ENCODE results near the gene RALGPS1. TPM values are rescaled to one million over a fixed set of nuclear protein-coding genes. Genes with fewer than 3 reads are reported as not detected.

Gene RALGPS1
- total RNA-seq, 2 experiments from 2014 or later: 1.9 to 2.2 TPM

GRCh38 chr9:127154390-127155191 lies 240.0 kb downstream of the RALGPS1 start:
- no peak for ATAC-seq
- peaks cover 5% of the 10 kb centered on the region for H3K4me1 Mint-ChIP-seq (ENCODE audit: low read depth)
- no peak overlapping the region for H3K27ac Mint-ChIP-seq
- no peaks in the 10 kb centered on the region for H3K27me3 Mint-ChIP-seq
- intact Hi-C loops (cut with micrococcal nuclease): no loop called here
- no peak for TF ChIP-seq CTCF (IDR thresholded peaks at IDR 0.05)
- no peak overlapping the region for H3K4me3 Mint-ChIP-seq
- no peak for DNase-seq
- H3K36me3 Mint-ChIP-seq (ENCODE audit: low read depth): no peaks in the 10 kb centered on the region
- no peaks in the 10 kb centered on the region for H3K9me3 Mint-ChIP-seq
- POLR2A ChIA-PET: interaction anchor here (1.0 kb wide), 1 partner anchor 17 kb away, joined by 3 read pairs; no protein-coding TSS in a partner anchor
- CTCF ChIA-PET: no interaction called here

DNA sequence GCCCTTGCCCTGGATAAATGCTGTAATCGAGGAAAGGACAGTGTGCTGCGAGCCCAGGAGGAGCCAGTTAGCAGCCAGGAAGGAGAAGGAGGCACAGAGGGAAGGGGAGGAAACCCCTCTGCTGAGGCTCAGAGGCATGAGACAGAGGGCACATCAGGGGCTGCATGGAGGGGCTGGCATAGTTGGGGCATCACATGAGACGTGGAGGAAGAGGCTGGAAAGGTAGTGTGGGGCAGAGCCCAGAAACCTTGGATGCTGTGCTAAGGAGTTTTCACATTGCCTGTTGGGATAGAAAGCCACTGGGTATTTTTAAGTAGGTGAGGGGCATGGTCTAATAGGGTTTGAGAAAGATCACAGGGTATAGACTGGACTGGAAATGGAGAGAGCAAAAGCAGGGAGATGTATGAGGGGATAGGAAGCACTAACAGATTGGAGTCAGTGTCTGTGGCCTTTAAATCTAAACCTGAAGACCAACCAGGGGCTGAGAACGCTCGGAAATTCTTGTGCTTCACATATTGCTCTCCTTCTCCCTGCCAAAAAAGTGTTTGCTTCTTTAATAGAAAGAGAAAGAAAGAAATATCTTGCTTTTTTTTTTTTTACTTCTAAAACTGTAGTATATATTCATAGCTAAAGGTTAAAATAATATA lies 240.9 kb downstream of the RALGPS1 start:
- no peak overlapping the region for H3K27ac Mint-ChIP-seq
- H3K36me3 Mint-ChIP-seq (ENCODE audit: low read depth): no peaks in the 10 kb centered on the region
- intact Hi-C loops (cut with micrococcal nuclease): no loop called here
- no peak overlapping the region for H3K4me3 Mint-ChIP-seq
- ATAC-seq (no peak), DNase-seq (no peak)
- peaks cover 5% of the 10 kb centered on the region for H3K4me1 Mint-ChIP-seq (ENCODE audit: low read depth)
- POLR2A ChIA-PET: interaction anchor here (1.0 kb wide), 1 partner anchor 18 kb away, joined by 3 read pairs; no protein-coding TSS in a partner anchor
- CTCF ChIA-PET: no interaction called here
- H3K9me3 Mint-ChIP-seq: no peaks in the 10 kb centered on the region
- no peaks in the 10 kb centered on the region for H3K27me3 Mint-ChIP-seq
- no peak for TF ChIP-seq CTCF (IDR thresholded peaks at IDR 0.05)

DNA sequence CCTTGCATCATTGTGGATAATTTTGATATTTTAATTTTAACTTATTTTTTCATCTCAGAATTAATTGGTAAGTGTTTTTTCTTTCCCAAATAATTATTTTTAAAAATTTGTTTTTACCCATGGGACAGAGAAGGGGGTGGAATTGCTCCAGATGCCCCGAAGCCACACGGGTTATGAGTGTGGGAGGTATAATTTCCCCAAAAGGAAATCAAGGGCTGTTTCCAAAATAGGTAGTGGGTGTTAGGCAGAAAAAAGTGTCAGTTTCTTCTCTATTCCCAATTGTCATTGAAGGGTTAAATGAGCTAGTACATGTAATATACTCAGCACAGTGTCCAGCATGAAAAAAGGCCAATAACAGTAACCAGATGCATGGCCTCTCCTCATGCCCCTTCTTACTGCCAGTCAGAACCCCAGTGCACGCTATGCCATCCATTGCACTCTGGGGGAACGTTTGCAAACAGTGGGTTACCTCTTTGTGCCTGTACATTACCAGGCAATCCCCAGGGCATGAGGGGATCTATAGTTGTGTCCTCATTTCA lies 244.3 kb downstream of the RALGPS1 start:
- peaks cover 12% of the 10 kb centered on the region for H3K4me1 Mint-ChIP-seq (ENCODE audit: low read depth)
- TF ChIP-seq CTCF (IDR thresholded peaks at IDR 0.05): no peak
- POLR2A ChIA-PET: no interaction called here
- CTCF ChIA-PET: interaction anchor here (2.2 kb wide), 1 partner anchor 9 kb away, joined by 6 read pairs; no protein-coding TSS in a partner anchor
- DNase-seq (no peak), ATAC-seq (no peak)
- H3K9me3 Mint-ChIP-seq: no peaks in the 10 kb centered on the region
- no peaks in the 10 kb centered on the region for H3K27me3 Mint-ChIP-seq
- no peaks in the 10 kb centered on the region for H3K36me3 Mint-ChIP-seq (ENCODE audit: low read depth)
- H3K4me3 Mint-ChIP-seq: no peak overlapping the region
- intact Hi-C loops (cut with micrococcal nuclease): no loop called here
- H3K27ac Mint-ChIP-seq: no peak overlapping the region

- CTCF ChIA-PET: interaction anchor here (2.2 kb wide), 1 partner anchor 9 kb away, joined by 6 read pairs; no protein-coding TSS in a partner anchor
- Mint-ChIP-seq H3K27me3 (no peaks in the 10 kb centered on the region), H3K9me3 (no peaks in the 10 kb centered on the region), H3K36me3 (ENCODE audit: low read depth) (no peaks in the 10 kb centered on the region), H3K4me3 (no peak overlapping the region), H3K27ac (no peak overlapping the region), H3K4me1 (ENCODE audit: low read depth) (peaks cover 10% of the 10 kb centered on the region)
- no peak for TF ChIP-seq CTCF (IDR thresholded peaks at IDR 0.05)
- intact Hi-C loops (cut with micrococcal nuclease): no loop called here
- peak; percentile 8 for DNase-seq
- no peak for ATAC-seq
- POLR2A ChIA-PET: no interaction called here
These were observed 244.8 kb downstream of the RALGPS1 start for GRCh38 chr9:127159325-127159801.
